CD4-positive, alpha-beta T cell treated with Interleukin-15 for 1 hour (primary cell): Measurements from ENCODE around the gene USH2A.
"Not testable (repeated sequence)": the region's sequence is repeated elsewhere in the genome, so short reads cannot be mapped to it uniquely, and the experiment has no call there.

Experiments
- DNase-seq: peaks from one replicate; pipeline ENCODE4 v3.0.0-alpha.2; 2020

Gene USH2A

GRCh38 chr1:216032961-216033614 is 390.2 kb downstream of the USH2A start:
- no peak for DNase-seq

DNA sequence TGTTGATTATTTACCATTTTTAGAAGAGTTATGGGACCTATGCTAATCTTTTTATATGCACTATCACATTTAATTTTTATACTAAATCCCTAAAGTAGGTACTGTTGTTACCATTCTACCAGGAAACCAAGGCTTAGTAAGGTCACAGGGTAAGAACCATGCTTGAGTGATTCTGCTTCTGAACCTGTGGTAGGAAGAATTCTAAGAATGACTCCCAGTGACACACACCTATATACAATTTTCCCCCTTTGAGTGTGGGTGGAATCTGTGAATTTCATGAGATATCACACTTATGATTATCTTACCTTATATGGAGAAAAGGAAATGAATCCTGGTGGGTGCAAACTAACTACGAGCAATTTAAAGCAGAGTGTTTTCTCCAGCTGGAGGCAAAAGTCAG is 391.0 kb downstream of the USH2A start:
- DNase-seq: no peak

- no peak for DNase-seq
These were observed 394.6 kb downstream of the USH2A start for GRCh38 chr1:216028631-216029030.

DNA sequence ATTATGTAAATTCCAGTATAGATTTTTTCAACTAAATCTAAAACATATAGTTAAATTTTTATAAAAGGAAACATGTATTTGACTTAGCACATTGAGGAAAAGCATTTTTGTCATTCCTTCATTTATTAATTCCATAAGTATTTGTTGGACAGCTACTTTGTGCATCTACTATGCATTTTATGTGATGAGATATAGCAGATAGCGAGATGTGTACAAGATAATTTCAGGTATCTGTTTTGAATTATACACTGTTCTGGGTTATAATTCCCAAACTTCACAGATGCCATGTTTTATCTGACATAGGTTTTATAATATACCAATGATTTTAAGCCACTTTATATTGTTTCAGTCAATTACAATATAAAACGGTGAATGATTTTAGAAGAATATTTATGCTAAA is 398.7 kb downstream of the USH2A start:
- no peak for DNase-seq

GRCh38 chr1:216020743-216021345 is 402.4 kb downstream of the USH2A start:
- DNase-seq: no peak

DNA sequence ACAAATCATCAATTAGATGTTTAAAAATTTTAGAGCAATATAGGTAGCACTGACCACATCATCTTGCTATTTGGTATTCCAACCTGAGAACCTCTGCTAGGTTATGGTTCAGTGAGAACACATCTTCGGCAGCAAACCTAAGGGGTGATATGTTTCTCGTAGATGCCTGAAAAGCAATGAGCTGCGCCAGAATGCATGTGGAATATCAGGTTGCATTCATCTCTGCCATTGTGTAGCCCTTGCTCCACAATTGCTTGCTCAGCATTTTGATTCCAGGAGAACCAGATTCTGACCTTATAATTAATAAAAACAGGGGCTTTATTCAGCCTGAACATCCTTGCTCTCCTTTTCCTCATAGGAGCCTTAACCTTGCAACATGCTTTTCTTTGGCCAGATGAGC is 408.1 kb downstream of the USH2A start:
- no peak for DNase-seq

GRCh38 chr1:216014086-216014485 is 409.2 kb downstream of the USH2A start:
- no peak for DNase-seq

GRCh38 chr1:216009456-216009855 is 413.8 kb downstream of the USH2A start:
- not testable (repeated sequence) for DNase-seq

DNA sequence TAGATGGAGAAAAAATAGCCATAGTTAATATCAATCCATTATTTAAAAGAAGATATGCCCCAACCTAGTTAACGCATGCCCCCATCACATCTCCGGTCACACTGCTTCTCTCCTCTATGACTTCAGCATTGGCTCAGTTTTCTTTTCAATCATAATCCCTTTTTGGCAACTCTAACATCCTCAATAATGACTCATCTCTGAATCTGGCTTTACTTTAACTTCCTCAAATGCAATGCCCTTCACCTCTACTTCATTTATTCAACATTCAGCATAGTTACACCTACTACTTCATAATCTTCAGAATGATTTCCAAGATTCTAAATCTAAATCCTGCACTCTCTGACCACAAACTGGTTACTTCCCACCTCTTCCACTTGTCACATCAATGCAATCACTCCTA is 417.3 kb downstream of the USH2A start:
- DNase-seq: no peak

DNA sequence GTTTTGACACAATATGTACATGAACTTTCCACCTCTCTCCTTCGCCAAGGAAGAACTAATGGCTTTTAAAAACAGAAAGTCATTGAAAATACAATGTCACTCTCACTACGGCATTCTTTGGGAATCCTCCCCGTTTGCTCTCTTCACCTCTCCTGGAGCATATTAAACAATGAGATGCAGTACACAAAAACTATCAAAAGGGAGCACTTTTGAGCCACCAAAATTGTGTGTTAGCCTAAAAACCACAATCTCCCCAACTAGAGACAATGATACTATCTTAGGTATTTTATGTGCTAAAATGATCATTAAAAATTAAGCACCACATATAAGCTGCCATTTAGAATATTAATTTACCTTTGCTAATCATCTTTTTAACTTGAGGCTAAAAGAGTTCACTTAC is 430.6 kb downstream of the USH2A start:
- DNase-seq: no peak

- DNase-seq: no peak
These were observed 436.0 kb downstream of the USH2A start for GRCh38 chr1:215987092-215987875.

DNA sequence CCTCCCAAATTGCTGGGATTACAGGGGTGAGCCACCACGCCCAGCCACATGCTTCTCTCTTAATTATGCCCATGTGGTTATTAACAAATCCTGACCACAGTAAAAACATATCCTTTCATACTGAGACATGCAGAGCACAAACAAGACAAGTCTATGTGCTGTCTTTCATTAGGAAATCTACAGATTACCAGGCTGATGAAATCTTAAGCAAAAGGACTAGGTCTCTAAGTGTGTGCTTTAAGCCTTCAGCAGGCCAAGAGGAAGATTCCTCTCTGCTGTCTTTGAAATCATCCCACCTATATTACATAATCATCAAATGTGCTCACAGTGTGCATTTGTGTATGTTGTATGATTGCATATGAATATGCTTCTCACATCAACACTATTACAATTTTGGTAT is 436.8 kb downstream of the USH2A start:
- no peak for DNase-seq

GRCh38 chr1:215983680-215984079 is 439.6 kb downstream of the USH2A start:
- no peak for DNase-seq

DNA sequence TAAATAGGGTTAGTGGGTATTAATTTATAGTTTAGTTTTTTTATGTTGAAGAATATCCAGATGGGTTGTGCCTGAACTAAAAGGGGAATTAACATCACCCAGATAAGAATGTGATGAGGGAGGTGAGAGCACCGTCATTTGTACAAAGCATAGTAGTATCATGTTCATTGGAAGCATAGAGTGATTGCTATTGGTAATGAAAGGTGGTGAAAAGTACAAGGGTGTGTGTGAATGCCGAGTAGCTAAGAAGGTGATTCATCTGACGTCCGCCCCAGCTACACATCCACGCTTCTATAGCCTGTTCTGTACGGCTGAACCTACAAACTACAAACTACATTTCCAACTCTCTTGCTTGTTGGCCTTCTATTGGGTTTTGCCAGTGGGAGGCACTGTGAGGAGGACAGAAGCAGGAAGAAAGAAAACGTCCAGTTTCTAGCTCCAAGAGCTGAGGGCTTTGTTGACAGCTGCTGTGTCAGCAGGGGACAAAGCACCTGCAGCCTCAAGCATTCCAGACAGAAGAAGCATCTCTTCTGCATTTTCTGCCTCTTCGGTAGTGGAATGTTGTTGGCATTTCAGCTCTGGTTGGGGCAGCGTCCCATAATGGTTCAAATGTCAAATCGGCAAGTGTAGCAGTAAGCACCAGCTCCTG is 451.3 kb downstream of the USH2A start:
- no peak for DNase-seq

DNA sequence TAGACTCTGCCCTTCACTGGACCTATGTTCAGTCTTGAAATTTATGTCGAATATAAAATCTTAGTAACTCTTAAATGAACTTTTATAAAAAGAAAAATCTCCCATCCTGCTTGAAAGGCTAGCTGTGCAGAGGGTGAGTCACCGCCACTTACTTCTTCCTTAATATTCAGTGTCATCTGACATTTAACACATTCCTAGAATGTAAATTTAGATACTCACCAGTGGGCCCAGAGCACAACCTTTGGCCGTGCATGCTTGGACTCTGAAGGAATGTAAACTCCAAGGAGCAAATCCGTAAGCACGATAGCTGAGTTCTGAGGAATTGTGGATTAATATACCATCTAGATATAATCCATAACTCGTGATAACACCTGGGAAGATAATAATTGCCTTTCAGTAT is 452.8 kb downstream of the USH2A start:
- DNase-seq: no peak

GRCh38 chr1:215963621-215964020 is 459.6 kb downstream of the USH2A start:
- no peak for DNase-seq

DNA sequence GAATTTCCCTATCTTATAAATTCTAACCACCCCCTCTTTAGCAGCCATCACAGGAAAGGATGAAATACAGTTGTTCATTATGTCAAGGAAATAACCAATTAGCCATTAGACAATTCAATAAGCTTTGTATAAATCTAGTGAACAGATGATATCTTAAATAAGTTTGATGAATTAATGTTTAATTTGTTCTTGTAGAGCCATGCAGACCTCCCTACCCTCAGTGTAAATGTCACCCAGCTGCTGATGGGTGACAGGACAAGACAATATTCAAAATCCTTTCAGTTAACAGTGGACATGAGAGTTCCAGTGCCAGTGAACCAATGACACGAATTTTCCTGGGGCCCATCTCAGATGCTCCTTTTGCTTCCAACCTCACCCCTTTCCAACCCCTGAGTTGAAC is 460.2 kb downstream of the USH2A start:
- no peak for DNase-seq

DNA sequence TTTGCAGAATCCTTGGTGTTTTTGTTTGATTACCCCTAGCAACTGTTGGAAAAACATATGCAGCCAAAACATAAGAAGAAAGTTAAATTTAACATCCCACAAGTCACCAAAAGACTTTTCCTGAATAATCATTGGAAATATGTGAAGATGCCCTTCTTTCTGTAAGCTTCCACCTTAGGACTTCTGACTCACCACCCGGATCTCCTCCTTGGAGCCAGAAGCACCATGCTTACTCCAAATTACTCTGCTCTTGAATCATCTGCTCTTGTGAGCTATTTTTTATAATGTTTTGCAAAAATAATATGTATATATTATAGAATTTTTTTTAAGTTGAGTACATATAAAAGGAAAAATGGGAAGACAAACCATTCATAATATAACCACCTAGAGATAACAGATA is 464.4 kb downstream of the USH2A start:
- no peak for DNase-seq

DNA sequence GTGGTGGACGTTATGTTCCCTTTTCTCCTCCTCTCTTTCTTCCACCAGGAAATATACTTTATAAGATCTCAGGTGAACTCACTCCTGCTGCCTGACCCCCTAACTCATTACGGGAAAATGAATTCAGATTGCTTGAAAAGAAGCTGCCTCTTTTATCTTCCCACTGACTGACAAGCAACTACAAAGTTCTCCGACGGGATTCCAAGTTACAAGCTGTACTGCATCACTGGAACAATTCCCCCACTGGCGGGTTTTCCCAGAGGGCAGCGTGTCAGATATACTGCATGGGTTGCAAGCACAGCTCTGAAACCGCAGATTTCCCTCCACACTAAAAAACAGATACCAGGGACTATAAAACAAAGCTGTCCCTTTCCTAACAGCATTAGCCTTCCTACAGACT is 465.6 kb downstream of the USH2A start:
- no peak for DNase-seq

GRCh38 chr1:215932558-215932957 is 490.7 kb downstream of the USH2A start:
- DNase-seq: no peak

DNA sequence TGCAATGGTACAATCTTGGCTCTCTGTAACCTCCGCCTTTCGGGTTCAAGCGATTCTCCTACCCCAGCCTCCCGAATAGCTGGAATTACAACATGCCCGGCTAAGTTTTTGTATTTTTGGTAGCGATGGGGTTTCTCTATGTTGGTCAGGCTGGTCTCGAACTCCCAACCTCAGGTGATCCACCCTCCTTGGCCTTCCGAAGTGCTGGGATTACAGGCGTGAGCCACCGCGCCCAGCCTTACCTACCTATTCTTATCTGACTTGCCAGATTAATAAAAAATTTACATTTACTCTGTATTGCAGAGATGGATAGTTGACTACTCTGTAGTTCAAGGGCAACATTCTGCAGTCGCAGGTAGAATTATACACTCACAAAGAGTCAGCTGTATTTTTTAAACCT is 496.6 kb downstream of the USH2A start:
- no peak for DNase-seq

- no peak for DNase-seq
These were observed 500.0 kb downstream of the USH2A start for GRCh38 chr1:215923129-215923824.

DNA sequence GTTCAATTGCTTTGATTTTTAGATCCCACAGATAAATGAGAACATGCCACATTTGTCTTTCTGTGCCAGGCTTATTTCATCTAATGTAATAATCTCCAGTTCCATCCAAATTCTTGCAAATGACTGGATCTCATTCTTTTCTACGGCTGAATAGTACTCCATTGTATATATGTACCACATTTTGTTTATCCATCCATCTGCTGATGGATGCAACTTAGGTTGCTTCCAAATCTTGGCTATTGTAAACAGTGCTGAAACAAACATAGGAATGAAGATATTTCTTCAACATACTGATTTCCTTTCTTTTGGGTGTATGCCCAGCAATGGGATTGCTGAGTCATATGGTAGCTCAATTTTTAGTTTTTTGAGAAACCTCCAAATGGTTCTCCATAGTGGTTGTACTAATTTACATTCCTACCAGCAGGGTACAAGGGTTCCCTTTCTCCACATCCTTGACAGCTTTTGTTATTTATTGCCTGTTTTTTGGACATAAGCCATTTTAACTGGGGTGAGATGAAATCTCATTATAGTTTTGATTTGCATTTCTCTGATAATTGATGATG is 511.8 kb downstream of the USH2A start:
- no peak for DNase-seq
